K562 (cell line): ENCODE results near the gene KMT2A. TPM values are rescaled to one million over a fixed set of nuclear protein-coding genes. Genes with fewer than 3 reads are reported as not detected.

Experiments
- CREB5 ChIP-seq: fragments of 250-450 bp; sonication (Bioruptor Pico); IDR thresholded peaks from 2 replicates; pipeline ENCODE4 v1.5.0; 2020; ENCODE audit warnings: mild to moderate bottlenecking
- E2F5 ChIP-seq: sonication (generic); formaldehyde crosslinking; IDR thresholded peaks from 2 replicates; pipeline ENCODE4 v1.8.0; 2022; ENCODE audit warnings: mild to moderate bottlenecking, missing genetic modification reagents
- FOS ChIP-seq: IDR thresholded peaks from 3 replicates; pipeline ENCODE4 v1.6.1; 2011; ENCODE audit not compliant: insufficient read length; ENCODE audit errors: extremely low read depth
- HMG20B ChIP-seq: fragments of 250-450 bp; sonication (Bioruptor Pico); IDR thresholded peaks from 2 replicates; pipeline ENCODE4 v1.5.0; 2021; ENCODE audit warnings: mild to moderate bottlenecking
- HNRNPLL ChIP-seq: fragments of 200-400 bp; formaldehyde crosslinking; IDR thresholded peaks from 2 replicates; pipeline ENCODE4 v1.6.1; 2017; ENCODE audit warnings: low read length, low read depth, mild to moderate bottlenecking; ENCODE audit not compliant: poor library complexity, severe bottlenecking
- KDM1A ChIP-seq, 2 experiments: fragments of 450-650 bp; IDR thresholded peaks; 2 replicates each; pipeline ENCODE4 v1.6.1; 2016; ENCODE audit warnings: mild to moderate bottlenecking in 2 of 2
- KLF1 ChIP-seq: fragments of 450-650 bp; IDR thresholded peaks from 2 replicates; pipeline ENCODE4 v1.6.1; 2016; ENCODE audit warnings: missing genetic modification characterization, missing compliant biosample characterization
- KLF13 ChIP-seq: fragments of 450-650 bp; IDR thresholded peaks from 2 replicates; pipeline ENCODE4 v1.6.1; 2016; ENCODE audit warnings: missing genetic modification characterization, low read depth, mild to moderate bottlenecking, missing compliant biosample characterization, moderate library complexity, borderline replicate concordance
- MBD1 ChIP-seq: fragments of 250-450 bp; sonication (Bioruptor Pico); IDR thresholded peaks from 2 replicates; pipeline ENCODE4 v1.8.0; 2022; ENCODE audit warnings: inconsistent platforms
- MYNN ChIP-seq, 2 experiments: sonication (generic); formaldehyde crosslinking in 1 of 2; IDR thresholded peaks; 2 replicates each; pipeline versions ENCODE4 v1.5.0 to v1.6.1; 2016 to 2020; ENCODE audit warnings: antibody characterized with exemption in 1 of 2, missing genetic modification reagents in 1 of 2
- NR2C1 ChIP-seq, 2 experiments: fragments of 450-650 bp; IDR thresholded peaks; 2 replicates each; pipeline ENCODE4 v1.6.1; 2017; ENCODE audit warnings: mild to moderate bottlenecking in 2 of 2, antibody characterized with exemption in 1 of 2, inconsistent platforms in 1 of 2, missing compliant biosample characterization in 1 of 2, missing genetic modification characterization in 1 of 2
- OTX1 ChIP-seq: fragments of 450-650 bp; formaldehyde crosslinking; IDR thresholded peaks from 2 replicates; pipeline ENCODE4 v1.4.0; 2022; ENCODE audit warnings: mild to moderate bottlenecking
- PHB ChIP-seq: fragments of 250-450 bp; sonication (Bioruptor Pico); IDR thresholded peaks from 2 replicates; pipeline ENCODE4 v1.5.0; 2021
- POLR2AphosphoS5 ChIP-seq: IDR thresholded peaks from 2 replicates; pipeline ENCODE4 v1.6.1; 2011; ENCODE audit warnings: mild to moderate bottlenecking, low read depth, low read length, moderate library complexity; ENCODE audit not compliant: control insufficient read depth, insufficient read depth
- SMARCB1 ChIP-seq: IDR thresholded peaks from 2 replicates; pipeline ENCODE4 v1.6.1; 2011; ENCODE audit warnings: improper control_type of control experiment, low read depth; ENCODE audit not compliant: insufficient read length
- SUPT5H ChIP-seq: fragments of 450-650 bp; IDR thresholded peaks from 2 replicates; pipeline ENCODE4 v1.6.1; 2016
- TAF1 ChIP-seq: IDR thresholded peaks from 2 replicates; pipeline ENCODE4 v1.6.1; 2011; ENCODE audit warnings: mild to moderate bottlenecking, low read length, moderate library complexity; ENCODE audit not compliant: insufficient read depth, control insufficient read depth, severe bottlenecking; ENCODE audit errors: extremely low read depth
- TEAD1 ChIP-seq, 2 experiments: fragments of 450-650 bp in 1 of 2; sonication (generic) in 1 of 2; formaldehyde crosslinking; IDR thresholded peaks; 2 replicates each; pipeline versions ENCODE4 v1.4.0 to v1.8.0; 2020 to 2022; ENCODE audit warnings: mild to moderate bottlenecking in 2 of 2, missing genetic modification reagents in 1 of 2
- TRIM24 ChIP-seq, 2 experiments: fragments of 450-650 bp; IDR thresholded peaks; 2 replicates each; pipeline ENCODE4 v1.6.1; 2016
- ZKSCAN8 ChIP-seq: fragments of 200-800 bp; sonication (Bioruptor generic); IDR thresholded peaks from 2 replicates; pipeline ENCODE4 v1.6.1; 2016; ENCODE audit warnings: missing genetic modification characterization, missing compliant biosample characterization
- ZNF23 ChIP-seq: fragments of 250-450 bp; sonication (Bioruptor Pico); IDR thresholded peaks from 2 replicates; pipeline ENCODE4 v1.4.0; 2020; ENCODE audit warnings: mild to moderate bottlenecking
- ZNF280A ChIP-seq: fragments of 450-650 bp; IDR thresholded peaks from 2 replicates; pipeline ENCODE4 v1.6.1; 2018; ENCODE audit warnings: mild to moderate bottlenecking, low read depth; ENCODE audit not compliant: partially characterized antibody
- ZNF586 ChIP-seq: fragments of 450-650 bp; formaldehyde crosslinking; conservative IDR thresholded peaks from 2 replicates; pipeline ENCODE4 v1.4.0; 2020; ENCODE audit warnings: mild to moderate bottlenecking, moderate library complexity
- polyA plus RNA-seq, 8 experiments: library from polyadenylated mRNA; depleted of rRNA in 4 of 8; stranded (reverse) in 5 of 8; unstranded in 3 of 8; fragments of >200 nt; fragmentation: Nextera tagmentation in 2 of 8; fragmentation: Illumina TruSeq in 1 of 8; extraction: Ambion mirVana in 2 of 8; extraction: Trizol in 1 of 8; gene quantifications; 2 replicates each; pipeline versions ENCODE4 v1.2.1 to v1.2.3, GENCODE V29; 2011 to 2014; ENCODE audit warnings: inconsistent platforms in 1 of 8, missing spikeins in 1 of 8
- total RNA-seq, 7 experiments: library from RNA; depleted of rRNA in 6 of 7; stranded (reverse); fragments of >200 nt in 6 of 7; fragmentation: Illumina TruSeq in 2 of 7; extraction: Trizol in 2 of 7; gene quantifications; 2 replicates each; pipeline versions ENCODE4 v1.2.1 to v1.2.3, GENCODE V29; 2011 to 2021; ENCODE audit warnings: low replicate concordance in 1 of 7

KMT2A gene
- total and polyA plus RNA-seq, 9 of the 15 experiments (the other 6 are each of a cell fraction or from before 2014, with no cell fraction given), result 9.6 to 59.9 (median 32.6) TPM

GRCh38 chr11:118401151-118401879, 35.0 kb upstream of the KMT2A start, which contains the start of gene ATP5MG (continued):
- no peak for TF ChIP-seq MBD1 (CRISPR knock-in tag)
- TF ChIP-seq ZNF586, result no peak
- peak; percentile 76 for TF ChIP-seq SUPT5H
- TF ChIP-seq ZKSCAN8 (CRISPR knock-in tag), result no peak
- no peak for TF ChIP-seq KLF13 (tag)
- TF ChIP-seq HNRNPLL, result peak; percentile 89
- peak; percentile 60 for TF ChIP-seq TAF1
- TF ChIP-seq KDM1A (IDR thresholded peaks at IDR 0.05), result peak in 1 of 2 experiments; percentile 43; a peak in 2 of 4 replicates
- no peak for TF ChIP-seq MYNN (IDR thresholded peaks at IDR 0.05)
- no peak for TF ChIP-seq MYNN (CRISPR knock-in tag; IDR thresholded peaks at IDR 0.05)
- peak; percentile 72 for TF ChIP-seq POLR2AphosphoS5
- no peak; a peak in 1 of 4 replicates for TF ChIP-seq TEAD1 (CRISPR knock-in tag; IDR thresholded peaks at IDR 0.05)
- no peak for TF ChIP-seq OTX1
- no peak for TF ChIP-seq SMARCB1
- 0 out of 2 replicates have a peak, but pooled peaks have one; percentile 42 for TF ChIP-seq E2F5 (CRISPR knock-in tag)
- 0 out of 2 replicates have a peak, but pooled peaks have one; percentile 4 for TF ChIP-seq CREB5 (CRISPR knock-in tag)
- TF ChIP-seq NR2C1 (IDR thresholded peaks at IDR 0.05), result peak; percentile 74
- peak; percentile 83 for TF ChIP-seq NR2C1 (tag; IDR thresholded peaks at IDR 0.05)
- TF ChIP-seq KLF1 (tag), result 0 out of 2 replicates have a peak, but pooled peaks have one; percentile 25
- TF ChIP-seq TRIM24 (IDR thresholded peaks at IDR 0.05), result no peak
- TF ChIP-seq ZNF23 (CRISPR knock-in tag), result no peak
- no peak for TF ChIP-seq HMG20B (CRISPR knock-in tag)
- TF ChIP-seq ZNF280A, result no peak
- 0 out of 2 replicates have a peak, but pooled peaks have one; percentile 20 for TF ChIP-seq PHB (CRISPR knock-in tag)
- TF ChIP-seq FOS, result no peak
